Measurements from ENCODE around the gene RACK1.

GRCh38 chr5:181211208-181211607 lies 32.5 kb downstream of the RACK1 start:
- TF ChIP-seq POLR2A (IDR thresholded peaks at IDR 0.05; ENCODE audit: low read length): no peak
- no peak for TF ChIP-seq GATA1 (IDR thresholded peaks at IDR 0.05; ENCODE audit: low read depth, low read length)
